Central memory CD8-positive, alpha-beta T cell (primary cell): ENCODE measurements around the gene ADCY9.

Source experiments
- ATAC-seq: fragments of 150-1000 bp; cut with Tn5 transposase; replicated peaks from 2 replicates; pipeline ENCODE4 v1.10.0; 2022; ENCODE audit warnings: mild to moderate bottlenecking, moderate FRiP score, moderate number of reproducible peaks; ENCODE audit not compliant: poor library complexity, severe bottlenecking; ENCODE audit errors: extremely low read depth
- DNase-seq, 2 donors: peaks; one replicate each; pipeline ENCODE4 v3.0.0; 2021; ENCODE audit warnings: low spot score in 2 of 2
- H3K27ac Mint-ChIP-seq: one replicate; pipeline ENCODE4 v1.8.0; 2022; ENCODE audit warnings: low read depth, mild to moderate bottlenecking, moderate library complexity, mixed read lengths
- H3K27me3 Mint-ChIP-seq: one replicate; pipeline ENCODE4 v1.8.0; 2022; ENCODE audit warnings: mixed read lengths
- H3K36me3 Mint-ChIP-seq: one replicate; pipeline ENCODE4 v1.8.0; 2022; ENCODE audit warnings: mild to moderate bottlenecking, moderate library complexity, mixed read lengths; ENCODE audit not compliant: insufficient read depth
- H3K4me1 Mint-ChIP-seq: one replicate; pipeline ENCODE4 v1.8.0; 2022; ENCODE audit warnings: mixed read lengths
- H3K4me3 Mint-ChIP-seq: one replicate; pipeline ENCODE4 v1.8.0; 2022; ENCODE audit warnings: mild to moderate bottlenecking, moderate library complexity, mixed read lengths
- H3K9me3 Mint-ChIP-seq: one replicate; pipeline ENCODE4 v1.8.0; 2022; ENCODE audit warnings: mixed read lengths

The ADCY9 gene

GRCh38 chr16:3979070-3979469 is 137.2 kb downstream of the ADCY9 start:
- H3K4me1 Mint-ChIP-seq = peaks cover 9% of the 10 kb centered on the region
- no peak overlapping the region for H3K27ac Mint-ChIP-seq
- DNase-seq = no peak
- no peak for ATAC-seq
- H3K9me3 Mint-ChIP-seq = no peaks in the 10 kb centered on the region
- H3K27me3 Mint-ChIP-seq = no peaks in the 10 kb centered on the region
- H3K4me3 Mint-ChIP-seq = no peak overlapping the region
- H3K36me3 Mint-ChIP-seq = peaks cover 14% of the 10 kb centered on the region

GRCh38 chr16:3977376-3977775 is 138.9 kb downstream of the ADCY9 start:
- H3K27ac Mint-ChIP-seq = no peak overlapping the region
- no peak overlapping the region for H3K4me3 Mint-ChIP-seq
- H3K27me3 Mint-ChIP-seq = no peaks in the 10 kb centered on the region
- no peaks in the 10 kb centered on the region for H3K9me3 Mint-ChIP-seq
- peaks cover 14% of the 10 kb centered on the region for H3K36me3 Mint-ChIP-seq
- ATAC-seq = no peak
- no peaks in the 10 kb centered on the region for H3K4me1 Mint-ChIP-seq
- DNase-seq = no peak

DNA sequence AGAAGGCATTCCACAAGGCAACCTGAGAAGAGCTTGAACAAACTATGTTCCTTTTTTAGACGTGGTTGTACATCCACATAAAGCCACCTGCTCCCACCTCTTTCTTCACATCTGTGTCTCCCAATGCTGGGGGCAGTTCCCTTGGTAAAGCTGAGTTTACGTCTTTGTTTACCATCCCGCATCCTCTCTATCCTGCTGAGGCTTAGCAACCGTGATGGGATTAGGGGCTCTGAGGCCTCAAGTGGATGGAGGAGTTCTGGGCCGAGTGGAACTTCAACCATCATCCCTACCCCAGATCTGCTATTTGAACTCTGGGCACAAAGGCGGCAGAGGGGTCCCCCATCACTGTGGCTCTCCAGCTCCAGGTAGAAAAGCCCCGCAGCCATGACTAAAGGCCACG is 141.5 kb downstream of the ADCY9 start:
- no peak for ATAC-seq

GRCh38 chr16:3971706-3972105 is 144.5 kb downstream of the ADCY9 start:
- H3K27me3 Mint-ChIP-seq = no peaks in the 10 kb centered on the region
- H3K27ac Mint-ChIP-seq = no peak overlapping the region
- ATAC-seq (no peak), DNase-seq (no peak)
- H3K4me3 Mint-ChIP-seq = no peak overlapping the region
- no peaks in the 10 kb centered on the region for H3K4me1 Mint-ChIP-seq
- H3K36me3 Mint-ChIP-seq = peaks cover 7% of the 10 kb centered on the region
- no peaks in the 10 kb centered on the region for H3K9me3 Mint-ChIP-seq

More for the DNA sequence above, 141.5 kb downstream of the ADCY9 start:
- Mint-ChIP-seq H3K27ac (no peak overlapping the region), H3K36me3 (peaks cover 11% of the 10 kb centered on the region), H3K27me3 (no peaks in the 10 kb centered on the region), H3K4me1 (no peaks in the 10 kb centered on the region), H3K9me3 (no peaks in the 10 kb centered on the region), H3K4me3 (no peak overlapping the region)
- no peak for DNase-seq

DNA sequence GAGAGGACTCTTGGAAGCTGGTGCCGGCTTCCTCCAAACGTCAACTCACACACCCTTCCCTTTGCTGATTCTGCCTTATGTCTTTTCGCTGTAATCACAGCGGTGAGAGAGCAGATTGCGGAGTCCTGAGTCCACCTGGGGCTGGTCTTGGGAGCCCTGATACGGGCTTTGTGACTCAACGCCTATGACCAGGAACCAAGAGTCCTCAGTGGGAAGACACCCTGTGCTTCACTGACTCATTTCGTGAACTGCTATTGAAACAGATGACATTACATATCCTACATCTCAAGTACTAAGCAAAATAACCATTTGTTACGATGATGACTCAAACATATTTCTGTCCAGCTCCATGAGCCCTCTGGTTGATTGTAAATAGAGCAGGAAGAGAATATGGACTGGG is 145.0 kb downstream of the ADCY9 start:
- Mint-ChIP-seq H3K4me3 (no peak overlapping the region), H3K27ac (no peak overlapping the region), H3K27me3 (no peaks in the 10 kb centered on the region), H3K36me3 (peaks cover 5% of the 10 kb centered on the region), H3K4me1 (no peaks in the 10 kb centered on the region), H3K9me3 (no peaks in the 10 kb centered on the region)
- DNase-seq (no peak), ATAC-seq (no peak)

- Mint-ChIP-seq H3K27ac (no peak overlapping the region), H3K4me3 (no peak overlapping the region)
- DNase-seq = no peak
Observed at GRCh38 chr16:3968551-3968950, 147.7 kb downstream of the ADCY9 start.

DNA sequence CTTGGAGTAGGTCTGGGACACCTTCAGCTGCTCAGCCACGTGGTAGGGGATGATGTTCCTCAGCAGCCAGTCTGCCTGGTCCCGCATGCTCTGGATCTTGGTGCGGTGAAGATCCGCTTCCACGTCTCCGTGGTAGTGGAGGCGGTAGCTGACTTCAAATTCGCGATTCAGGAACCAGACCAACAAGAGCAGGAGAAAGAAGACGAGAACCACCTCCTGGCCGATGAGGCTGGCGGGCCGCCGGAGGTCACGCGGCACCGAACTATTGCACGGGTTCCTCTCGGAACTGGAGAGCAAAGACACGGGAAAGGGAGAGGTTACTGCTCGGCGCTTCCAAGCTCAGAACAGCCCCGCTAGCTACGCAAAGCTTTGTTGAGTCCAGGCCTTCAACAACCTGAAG is 149.6 kb downstream of the ADCY9 start:
- H3K4me1 Mint-ChIP-seq = peaks cover 15% of the 10 kb centered on the region
- peak overlapping the region; percentile 49 for H3K27ac Mint-ChIP-seq
- no peak overlapping the region for H3K4me3 Mint-ChIP-seq
- no peak for DNase-seq
- no peak for ATAC-seq
- peaks cover 13% of the 10 kb centered on the region for H3K36me3 Mint-ChIP-seq
- H3K9me3 Mint-ChIP-seq = no peaks in the 10 kb centered on the region
- no peaks in the 10 kb centered on the region for H3K27me3 Mint-ChIP-seq

More at GRCh38 chr16:3968551-3968950, 147.7 kb downstream of the ADCY9 start:
- H3K4me1 Mint-ChIP-seq = peaks cover 4% of the 10 kb centered on the region
- no peak for ATAC-seq
- H3K36me3 Mint-ChIP-seq = peaks cover 12% of the 10 kb centered on the region
- H3K9me3 Mint-ChIP-seq = no peaks in the 10 kb centered on the region
- no peaks in the 10 kb centered on the region for H3K27me3 Mint-ChIP-seq

GRCh38 chr16:3965781-3966582 is 150.3 kb downstream of the ADCY9 start:
- H3K9me3 Mint-ChIP-seq = no peaks in the 10 kb centered on the region
- H3K27me3 Mint-ChIP-seq = no peaks in the 10 kb centered on the region
- no peak overlapping the region for H3K4me3 Mint-ChIP-seq
- peaks cover 15% of the 10 kb centered on the region for H3K4me1 Mint-ChIP-seq
- DNase-seq (no peak), ATAC-seq (no peak)
- peaks cover 13% of the 10 kb centered on the region for H3K36me3 Mint-ChIP-seq
- peak overlapping the region; percentile 49 for H3K27ac Mint-ChIP-seq

GRCh38 chr16:3965306-3965705 is 150.9 kb downstream of the ADCY9 start:
- Mint-ChIP-seq H3K4me3 (no peak overlapping the region), H3K36me3 (peaks cover 13% of the 10 kb centered on the region), H3K9me3 (no peaks in the 10 kb centered on the region), H3K4me1 (peaks cover 15% of the 10 kb centered on the region), H3K27me3 (no peaks in the 10 kb centered on the region), H3K27ac (no peak overlapping the region)
- ATAC-seq = no peak
- DNase-seq = no peak

DNA sequence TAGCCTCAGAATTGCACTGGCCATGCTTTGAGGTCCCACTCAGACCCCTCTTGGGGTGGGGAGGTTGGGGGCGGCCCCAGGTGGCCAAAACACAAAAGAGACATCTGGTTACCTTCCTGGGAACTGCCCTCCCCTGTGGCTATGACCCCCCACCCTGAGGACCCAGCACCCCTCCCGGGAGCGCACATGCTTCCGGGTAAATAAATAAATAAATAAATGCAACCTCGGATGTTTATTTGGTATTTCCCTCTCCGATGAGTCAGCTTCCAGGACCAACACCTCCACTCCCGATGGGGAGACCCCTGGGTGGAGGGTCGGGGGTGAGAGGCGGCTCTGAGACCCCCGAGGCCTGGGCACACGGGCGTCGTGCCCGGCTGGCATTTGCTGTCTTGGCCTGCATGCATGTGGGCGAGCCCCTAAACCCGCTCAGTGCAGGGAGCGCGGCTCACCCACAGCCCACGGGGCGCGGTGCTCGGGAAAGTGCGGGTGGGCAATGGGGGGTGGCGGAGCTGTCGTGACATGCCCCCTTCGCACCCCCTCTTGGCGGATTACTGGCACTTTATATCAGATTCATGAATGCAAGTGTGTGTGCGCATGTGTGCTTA is 151.5 kb downstream of the ADCY9 start:
- H3K27ac Mint-ChIP-seq = peak overlapping the region; percentile 94
- no peak for ATAC-seq
- H3K4me3 Mint-ChIP-seq = no peak overlapping the region
- no peaks in the 10 kb centered on the region for H3K27me3 Mint-ChIP-seq
- peaks cover 15% of the 10 kb centered on the region for H3K4me1 Mint-ChIP-seq
- DNase-seq = no peak
- H3K36me3 Mint-ChIP-seq = peaks cover 13% of the 10 kb centered on the region
- H3K9me3 Mint-ChIP-seq = no peaks in the 10 kb centered on the region

DNA sequence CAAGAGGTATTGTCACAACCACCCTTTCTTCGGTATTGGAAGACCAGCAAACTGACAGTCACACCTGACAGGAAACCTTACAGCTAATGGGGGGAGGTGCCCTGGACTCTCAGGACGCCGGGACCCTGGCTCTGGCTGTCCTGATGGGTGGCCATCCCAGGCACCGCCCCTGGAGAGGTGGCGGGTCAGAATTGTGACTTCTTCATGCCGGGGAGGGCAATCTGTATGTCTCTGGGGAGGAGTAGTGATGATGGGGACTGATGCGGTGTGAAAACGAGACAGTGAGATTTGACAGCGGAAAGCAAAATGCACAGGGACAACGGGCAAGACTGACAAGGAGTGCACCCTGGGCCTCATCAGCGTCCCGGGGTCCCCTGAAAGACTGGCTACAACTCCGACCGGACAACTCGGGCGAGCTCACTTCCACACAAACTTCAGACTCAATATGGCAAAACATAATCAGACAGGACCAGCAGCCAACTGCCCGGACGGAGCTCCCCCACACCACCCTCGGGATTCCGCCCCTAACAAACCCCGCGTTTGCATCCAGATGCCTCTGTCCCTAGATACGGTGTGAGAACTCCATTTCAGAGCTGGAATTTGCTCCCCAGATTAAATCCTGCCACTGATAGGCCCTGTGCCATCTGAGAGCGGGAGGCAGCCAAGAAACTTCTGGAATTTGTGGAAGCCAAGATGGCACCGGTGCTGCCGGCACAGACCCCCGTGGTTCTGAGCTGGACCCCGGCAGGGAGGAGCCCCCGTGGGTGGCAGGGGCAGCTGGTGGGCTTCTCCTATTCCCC is 152.2 kb downstream of the ADCY9 start:
- Mint-ChIP-seq H3K27me3 (no peaks in the 10 kb centered on the region), H3K36me3 (peaks cover 12% of the 10 kb centered on the region), H3K4me3 (peak overlapping the region; percentile 64), H3K9me3 (no peaks in the 10 kb centered on the region), H3K4me1 (peaks cover 15% of the 10 kb centered on the region), H3K27ac (peak overlapping the region; percentile 94)
- DNase-seq (no peak), ATAC-seq (no peak)

- peaks cover 15% of the 10 kb centered on the region for H3K4me1 Mint-ChIP-seq
- H3K36me3 Mint-ChIP-seq = peaks cover 13% of the 10 kb centered on the region
- no peaks in the 10 kb centered on the region for H3K27me3 Mint-ChIP-seq
- H3K9me3 Mint-ChIP-seq = no peaks in the 10 kb centered on the region
- DNase-seq (peak; percentile 39 to 56), ATAC-seq (peak; percentile 78)
- H3K27ac Mint-ChIP-seq = peak overlapping the region; percentile 94
- peak overlapping the region; percentile 64 for H3K4me3 Mint-ChIP-seq
Observed at GRCh38 chr16:3963203-3963602, 153.0 kb downstream of the ADCY9 start.
